HepG2 (cell line): Measurements from ENCODE around the gene MB21D2. TPM values are rescaled to one million over a fixed set of nuclear protein-coding genes. Genes with fewer than 3 reads are reported as not detected.

ENCODE experiments used
- ATAC-seq: fragments of 200-7000 bp; cut with Tn5 transposase; 3 replicates; pipeline ENCODE4 v1.9.1; 2020; ENCODE audit warnings: mild to moderate bottlenecking, moderate library complexity
- BruUV-seq: library from RNA; stranded (reverse); fragments of 400-500 nt; replicated peaks from 2 replicates; lab custom pipeline; 2021; lab: Mats Ljungman, UMichigan
- CTCF ChIA-PET: fragments of 300-600 bp; formaldehyde crosslinking; extraction: SDS; loops from one replicate; lab custom pipeline; 2021; ENCODE audit warnings: low total read pairs, inconsistent platforms, low intra/inter-chr PET ratio; lab: Yijun Ruan, JAX
- POLR2A ChIA-PET: fragments of 350-600 bp; sonication (Branson Sonifier 250); formaldehyde crosslinking; loops from one replicate; lab custom pipeline; 2020; ENCODE audit warnings: antibody characterized with exemption, inconsistent platforms; lab: Yijun Ruan, JAX
- DNase-seq: peaks from one replicate; pipeline ENCODE4 v3.0.0-alpha.2; 2015; ENCODE audit warnings: low spot score
- FAIRE-seq: peaks from 3 replicates; lab custom pipeline; 2011; peaks lifted over from hg19 to GRCh38; lab: Jason Lieb, UNC
- H2AFZ ChIP-seq: one replicate; pipeline ENCODE4 v1.6.1; 2011; ENCODE audit warnings: low read length, inconsistent platforms
- H3K27ac ChIP-seq: fragments of 300-600 bp; 3 replicates; pipeline ENCODE4 v1.8.0; 2011; ENCODE audit warnings: mixed run types, mild to moderate bottlenecking, mixed read lengths, low read length, inconsistent platforms; ENCODE audit not compliant: insufficient read depth; ENCODE audit errors: extremely low read length
- H3K27me3 ChIP-seq, 2 experiments: fragments of 200-600 bp in 1 of 2; 2 replicates in 1 of 2; 3 replicates in 1 of 2; pipeline versions ENCODE4 v1.6.0 to v1.8.0; 2011; ENCODE audit warnings: low read length in 2 of 2, mild to moderate bottlenecking in 2 of 2, moderate library complexity in 2 of 2, inconsistent platforms in 1 of 2; ENCODE audit not compliant: insufficient read depth in 2 of 2, control insufficient read depth in 1 of 2
- H3K36me3 ChIP-seq, 2 experiments: fragments of 200-600 bp in 1 of 2; replicated peaks in 1 of 2; 2 replicates in 1 of 2; 3 replicates in 1 of 2; pipeline versions ENCODE4 v1.5.1 to v1.8.0; 2011; ENCODE audit warnings: low read length in 2 of 2, inconsistent platforms in 1 of 2; ENCODE audit not compliant: insufficient read depth in 2 of 2, control insufficient read depth in 1 of 2
- H3K4me1 ChIP-seq: 2 replicates; pipeline ENCODE4 v1.5.1; 2012; ENCODE audit warnings: low read length, inconsistent platforms; ENCODE audit not compliant: insufficient read depth
- H3K4me2 ChIP-seq: 2 replicates; pipeline ENCODE4 v1.6.0; 2011; ENCODE audit warnings: low read depth, low read length, inconsistent platforms
- H3K4me3 ChIP-seq, 3 experiments: fragments of 200-600 bp in 1 of 3; sonication (generic), shearing (Covaris generic) in 1 of 3; replicated peaks in 1 of 3; 2 replicates each; pipeline ENCODE4 v1.5.1; 2011 to 2016; ENCODE audit warnings: low read length in 3 of 3, inconsistent platforms in 2 of 3, low read depth in 2 of 3, mild to moderate bottlenecking in 2 of 3, control low read depth in 1 of 3, mixed read lengths in 1 of 3; ENCODE audit not compliant: insufficient read depth in 1 of 3
- H3K79me2 ChIP-seq: one replicate; pipeline ENCODE4 v1.6.1; 2011; ENCODE audit warnings: low read length, inconsistent platforms; ENCODE audit not compliant: insufficient read depth
- H3K9ac ChIP-seq: 2 replicates; pipeline ENCODE4 v1.6.0; 2011; ENCODE audit warnings: mild to moderate bottlenecking, low read depth, low read length, inconsistent platforms; ENCODE audit not compliant: insufficient read depth
- H3K9me3 ChIP-seq: 2 replicates; pipeline ENCODE4 v1.5.1; 2012; ENCODE audit warnings: mild to moderate bottlenecking, low read length
- H4K20me1 ChIP-seq: 2 replicates; pipeline ENCODE4 v1.6.0; 2011; ENCODE audit warnings: inconsistent platforms, mild to moderate bottlenecking, low read length, moderate library complexity; ENCODE audit not compliant: insufficient read depth
- BHLHE40 ChIP-seq: IDR thresholded peaks from 2 replicates; pipeline ENCODE4 v1.6.1; 2011; ENCODE audit warnings: low read length, improper control_type of control experiment
- DNMT1 ChIP-seq: sonication (generic); formaldehyde crosslinking; IDR thresholded peaks from 2 replicates; pipeline ENCODE4 v1.5.1; 2020; ENCODE audit warnings: mild to moderate bottlenecking, missing genetic modification reagents
- NFIB ChIP-seq: sonication (generic); formaldehyde crosslinking; IDR thresholded peaks from 2 replicates; pipeline ENCODE4 v1.9.0; 2021; ENCODE audit warnings: missing genetic modification reagents, mild to moderate bottlenecking, borderline replicate concordance
- PRDM4 ChIP-seq: sonication (generic); formaldehyde crosslinking; IDR thresholded peaks from 2 replicates; pipeline ENCODE4 v1.9.0; 2021; ENCODE audit warnings: missing genetic modification reagents, borderline replicate concordance
- RAD21 ChIP-seq: fragments of 450-650 bp; formaldehyde crosslinking; IDR thresholded peaks from 2 replicates; pipeline ENCODE4 v1.5.0; 2020; ENCODE audit warnings: mild to moderate bottlenecking
- RFX1 ChIP-seq: fragments of 450-650 bp; IDR thresholded peaks from 2 replicates; pipeline ENCODE4 v1.6.1; 2017
- THRA ChIP-seq: sonication (generic); formaldehyde crosslinking; IDR thresholded peaks from 2 replicates; pipeline ENCODE4 v1.4.0; 2020; ENCODE audit warnings: missing genetic modification reagents, borderline replicate concordance
- ZFP1 ChIP-seq: IDR thresholded peaks from 2 replicates; pipeline ENCODE4 v1.6.1; 2016
- ZNF333 ChIP-seq: sonication (generic); formaldehyde crosslinking; IDR thresholded peaks from 2 replicates; pipeline ENCODE4 v1.4.0; 2020; ENCODE audit warnings: mild to moderate bottlenecking, missing genetic modification reagents, borderline replicate concordance
- ZNF382 ChIP-seq: sonication (generic); formaldehyde crosslinking; IDR thresholded peaks from 2 replicates; pipeline ENCODE4 v1.5.0; 2020; ENCODE audit warnings: missing genetic modification reagents, mild to moderate bottlenecking, borderline replicate concordance
- ZNF607 ChIP-seq: sonication (generic); formaldehyde crosslinking; IDR thresholded peaks from 2 replicates; pipeline ENCODE4 v1.5.1; 2020; ENCODE audit warnings: missing genetic modification reagents, mild to moderate bottlenecking, borderline replicate concordance
- ZNF629 ChIP-seq: sonication (generic); formaldehyde crosslinking; conservative IDR thresholded peaks from 2 replicates; pipeline ENCODE4 v1.5.0; 2020; ENCODE audit warnings: missing genetic modification reagents
- ZSCAN30 ChIP-seq: sonication (generic); formaldehyde crosslinking; IDR thresholded peaks from 2 replicates; pipeline ENCODE4 v1.5.0; 2020; ENCODE audit warnings: mild to moderate bottlenecking, missing genetic modification reagents
- ZSCAN31 ChIP-seq: sonication (generic); formaldehyde crosslinking; IDR thresholded peaks from 2 replicates; pipeline ENCODE4 v1.5.0; 2020; ENCODE audit warnings: low read depth, mild to moderate bottlenecking, missing genetic modification reagents
- WGBS: methylation state at CpG from one replicate; pipeline ENCODE4 v1.1.6; 2017; ENCODE audit warnings: low lambda C conversion rate; 5-methylcytosine and 5-hydroxymethylcytosine counted together
- in situ Hi-C: cut with HindIII; loops from 2 replicates; pipeline ENCODE4 v1.10.0; 2017; ENCODE audit warnings: low pct_unique_long_range_greater_than_20kb; ENCODE audit not compliant: extremely low pct_ligation_motif_present
- intact Hi-C: fragments of 100-400 bp; cut with micrococcal nuclease; formaldehyde crosslinking; loops from one replicate; pipeline ENCODE4 v1.10.0; 2022; ENCODE audit not compliant: unreplicated experiment
- polyA plus RNA-seq, 8 experiments: library from polyadenylated mRNA; depleted of rRNA in 3 of 8; stranded (reverse) in 7 of 8; unstranded in 1 of 8; fragments of >200 nt; fragmentation: Illumina TruSeq in 4 of 8; extraction: Trizol in 4 of 8; gene quantifications; 2 replicates each; pipeline versions ENCODE4 v1.2.1 to v1.2.3, GENCODE V29; 2011 to 2016; ENCODE audit warnings: low read depth in 4 of 8, missing spikeins in 1 of 8, mixed read lengths in 1 of 8; ENCODE audit not compliant: insufficient read depth in 1 of 8
- total RNA-seq, 5 experiments: library from RNA; depleted of rRNA; stranded (reverse); fragments of >200 nt; fragmentation: Illumina TruSeq; extraction: Trizol; gene quantifications; 2 replicates each; pipeline ENCODE4 v1.2.3, GENCODE V29; 2016; ENCODE audit warnings: low read depth in 1 of 5
- TF ChIP-seq, protein P1 (sequence below): sonication (generic); formaldehyde crosslinking; IDR thresholded peaks from 2 replicates; pipeline ENCODE4 v1.4.0; 2020; ENCODE audit warnings: missing genetic modification reagents, borderline replicate concordance
- TF ChIP-seq, protein P2 (sequence below): sonication (generic); formaldehyde crosslinking; IDR thresholded peaks from 2 replicates; pipeline ENCODE4 v1.4.0; 2020; ENCODE audit warnings: missing genetic modification reagents, borderline replicate concordance

MB21D2 gene
- total and polyA plus RNA-seq, 2 of the 13 experiments (the other 11 are each of a cell fraction or from before 2014, with no cell fraction given) = 0.90 to 1.6 TPM

GRCh38 chr3:192843119-192843518, 74.5 kb downstream of the MB21D2 start (continued):
- TF ChIP-seq RAD21 (no peak), ZFP1 (CRISPR knock-in tag) (no peak), ZNF382 (CRISPR knock-in tag) (no peak), ZSCAN30 (no peak), RFX1 (no peak), PRDM4 (CRISPR knock-in tag) (no peak), THRA (CRISPR knock-in tag) (no peak), ZNF607 (CRISPR knock-in tag) (no peak)
- TF ChIP-seq, protein P1, sequence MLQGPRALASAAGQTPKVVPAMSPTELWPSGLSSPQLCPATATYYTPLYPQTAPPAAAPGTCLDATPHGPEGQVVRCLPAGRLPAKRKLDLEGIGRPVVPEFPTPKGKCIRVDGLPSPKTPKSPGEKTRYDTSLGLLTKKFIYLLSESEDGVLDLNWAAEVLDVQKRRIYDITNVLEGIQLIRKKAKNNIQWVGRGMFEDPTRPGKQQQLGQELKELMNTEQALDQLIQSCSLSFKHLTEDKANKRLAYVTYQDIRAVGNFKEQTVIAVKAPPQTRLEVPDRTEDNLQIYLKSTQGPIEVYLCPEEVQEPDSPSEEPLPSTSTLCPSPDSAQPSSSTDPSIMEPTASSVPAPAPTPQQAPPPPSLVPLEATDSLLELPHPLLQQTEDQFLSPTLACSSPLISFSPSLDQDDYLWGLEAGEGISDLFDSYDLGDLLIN = no peak
- TF ChIP-seq, all 625 proteins: peak for 0

DNA sequence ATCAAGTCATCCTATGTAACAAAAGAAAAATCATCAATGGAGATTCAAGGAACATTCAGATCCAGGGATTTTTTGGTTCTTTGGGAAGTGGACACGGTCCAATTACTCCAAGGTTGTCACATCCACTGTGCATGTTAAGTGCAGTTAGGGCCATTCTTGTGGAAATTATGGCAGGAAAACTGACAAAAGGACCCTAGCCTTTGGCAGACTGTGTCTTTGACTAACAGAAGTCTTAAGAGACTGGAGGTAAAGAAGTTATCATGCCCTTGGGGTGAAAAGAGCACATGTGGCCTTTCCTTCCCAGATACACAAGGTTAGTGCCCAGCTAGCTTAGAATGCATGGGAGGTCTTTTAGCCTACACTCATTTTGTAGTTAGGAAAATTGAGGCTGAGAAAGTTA, 74.9 kb downstream of the MB21D2 start:
- no peaks in the 10 kb centered on the region for H3K9me3 ChIP-seq
- in situ Hi-C loops = no loop called here
- DNase-seq = no peak
- H3K4me1 ChIP-seq = no peaks in the 10 kb centered on the region
- H3K4me3 ChIP-seq = no peak overlapping the region
- CTCF ChIA-PET = no interaction called here
- no peak overlapping the region for H3K4me2 ChIP-seq
- no peaks in the 10 kb centered on the region for H3K27me3 ChIP-seq
- H3K79me2 ChIP-seq = no peaks in the 10 kb centered on the region
- POLR2A ChIA-PET = no interaction called here
- intact Hi-C loops = no loop called here
- WGBS = 80% methylated on average over 1 of the region's 1 CpG
- no peak overlapping the region for H3K27ac ChIP-seq
- H4K20me1 ChIP-seq = no peaks in the 10 kb centered on the region
- no peaks in the 10 kb centered on the region for H3K36me3 ChIP-seq
- no peak for ATAC-seq
- FAIRE-seq = no peak
- BruUV-seq = no TSS peak
- no peak overlapping the region for H3K9ac ChIP-seq
- no peak overlapping the region for H2AFZ ChIP-seq
- TF ChIP-seq BHLHE40 (no peak), ZNF629 (CRISPR knock-in tag) (no peak), DNMT1 (CRISPR knock-in tag) (no peak), ZSCAN31 (CRISPR knock-in tag) (no peak), NFIB (CRISPR knock-in tag) (no peak), ZNF333 (no peak)
- TF ChIP-seq, protein P2, sequence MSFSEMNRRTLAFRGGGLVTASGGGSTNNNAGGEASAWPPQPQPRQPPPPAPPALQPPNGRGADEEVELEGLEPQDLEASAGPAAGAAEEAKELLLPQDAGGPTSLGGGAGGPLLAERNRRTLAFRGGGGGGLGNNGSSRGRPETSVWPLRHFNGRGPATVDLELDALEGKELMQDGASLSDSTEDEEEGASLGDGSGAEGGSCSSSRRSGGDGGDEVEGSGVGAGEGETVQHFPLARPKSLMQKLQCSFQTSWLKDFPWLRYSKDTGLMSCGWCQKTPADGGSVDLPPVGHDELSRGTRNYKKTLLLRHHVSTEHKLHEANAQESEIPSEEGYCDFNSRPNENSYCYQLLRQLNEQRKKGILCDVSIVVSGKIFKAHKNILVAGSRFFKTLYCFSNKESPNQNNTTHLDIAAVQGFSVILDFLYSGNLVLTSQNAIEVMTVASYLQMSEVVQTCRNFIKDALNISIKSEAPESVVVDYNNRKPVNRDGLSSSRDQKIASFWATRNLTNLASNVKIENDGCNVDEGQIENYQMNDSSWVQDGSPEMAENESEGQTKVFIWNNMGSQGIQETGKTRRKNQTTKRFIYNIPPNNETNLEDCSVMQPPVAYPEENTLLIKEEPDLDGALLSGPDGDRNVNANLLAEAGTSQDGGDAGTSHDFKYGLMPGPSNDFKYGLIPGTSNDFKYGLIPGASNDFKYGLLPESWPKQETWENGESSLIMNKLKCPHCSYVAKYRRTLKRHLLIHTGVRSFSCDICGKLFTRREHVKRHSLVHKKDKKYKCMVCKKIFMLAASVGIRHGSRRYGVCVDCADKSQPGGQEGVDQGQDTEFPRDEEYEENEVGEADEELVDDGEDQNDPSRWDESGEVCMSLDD (CRISPR knock-in tag) = no peak
